B cell (primary cell): ENCODE results near the gene ADARB2. TPM values are rescaled to one million over a fixed set of nuclear protein-coding genes. Genes with fewer than 3 reads are reported as not detected.

Source experiments
- ATAC-seq: fragments of 200-7000 bp; cut with Tn5 transposase; one replicate; pipeline ENCODE4 v1.10.0; 2021; ENCODE audit warnings: low read depth, mild to moderate bottlenecking, moderate number of reproducible peaks, moderate library complexity
- CTCF ChIA-PET: fragments of 350-600 bp; sonication (Branson Sonifier 250); formaldehyde crosslinking; loops from one replicate; lab custom pipeline; 2021; ENCODE audit warnings: antibody characterized with exemption, inconsistent platforms; lab: Charles Lee
- POLR2A ChIA-PET: fragments of 350-600 bp; sonication (Branson Sonifier 250); formaldehyde crosslinking; loops from one replicate; lab custom pipeline; 2021; ENCODE audit warnings: antibody characterized with exemption; lab: Charles Lee
- DNase-seq: peaks from one replicate; pipeline ENCODE4 v3.0.0; 2013
- H2AFZ ChIP-seq: 2 replicates; pipeline ENCODE4 v1.6.1; 2012; ENCODE audit warnings: mild to moderate bottlenecking, low read depth, low read length; ENCODE audit not compliant: insufficient read depth, poor library complexity, severe bottlenecking
- H3K27ac ChIP-seq, 2 donors: 1 replicate in 1 of 2; 2 replicates in 1 of 2; pipeline ENCODE4 v1.5.1; 2012 to 2013; ENCODE audit warnings: low read length in 2 of 2, mild to moderate bottlenecking in 2 of 2, moderate library complexity in 1 of 2
- H3K27me3 ChIP-seq, 4 experiments: fragments of 200-600 bp in 1 of 4; sonication (generic) in 1 of 4; replicated peaks in 1 of 4; 1 replicate in 2 of 4; 2 replicates in 2 of 4; pipeline versions ENCODE4 v1.6.1 to v1.7.0; 2013 to 2016; ENCODE audit warnings: low read length in 3 of 4, mild to moderate bottlenecking in 2 of 4, mixed read lengths in 1 of 4, moderate library complexity in 1 of 4; ENCODE audit not compliant: insufficient read depth in 4 of 4, control insufficient read depth in 3 of 4; ENCODE audit errors: control extremely low read depth in 1 of 4
- H3K36me3 ChIP-seq, 2 experiments: replicated peaks in 1 of 2; 1 replicate in 1 of 2; 2 replicates in 1 of 2; pipeline versions ENCODE4 v1.6.1 to v1.7.1; 2013; ENCODE audit warnings: low read length in 1 of 2; ENCODE audit not compliant: insufficient read depth in 2 of 2, control insufficient read depth in 1 of 2; ENCODE audit errors: control extremely low read depth in 1 of 2, extremely low read depth in 1 of 2
- H3K4me1 ChIP-seq, 2 donors: fragments of 200-600 bp in 1 of 2; sonication (generic) in 1 of 2; 1 replicate in 1 of 2; 2 replicates in 1 of 2; pipeline versions ENCODE4 v1.5.1 to v1.6.1; 2013 to 2017; ENCODE audit warnings: low read length in 2 of 2; ENCODE audit not compliant: control insufficient read depth in 2 of 2, insufficient read depth in 2 of 2
- H3K4me2 ChIP-seq: replicated peaks from 2 replicates; pipeline ENCODE3; 2012; ENCODE audit warnings: mild to moderate bottlenecking, low read depth, low read length; ENCODE audit not compliant: poor library complexity, severe bottlenecking
- H3K4me3 ChIP-seq, 5 experiments: fragments of 200-600 bp in 1 of 5; sonication (generic) in 1 of 5; 1 replicate in 3 of 5; 2 replicates in 2 of 5; pipeline versions ENCODE4 v1.5.1 to v1.7.0; 2011 to 2016; ENCODE audit warnings: low read length in 4 of 5, mild to moderate bottlenecking in 4 of 5, low read depth in 2 of 5, control low read depth in 1 of 5, moderate library complexity in 1 of 5; ENCODE audit not compliant: insufficient read depth in 1 of 5; ENCODE audit errors: control extremely low read depth in 1 of 5, extremely low read depth in 1 of 5
- H3K79me2 ChIP-seq: fragments of 200-600 bp; sonication (generic); one replicate; pipeline ENCODE4 v1.6.0; 2016; ENCODE audit warnings: low read length; ENCODE audit not compliant: control insufficient read depth, insufficient read depth
- H3K9ac ChIP-seq: fragments of 200-600 bp; sonication (generic); 2 replicates; pipeline ENCODE4 v1.6.1; 2017; ENCODE audit warnings: mild to moderate bottlenecking, low read length, moderate library complexity
- H3K9me3 ChIP-seq, 3 donors: one replicate each; pipeline versions ENCODE4 v1.6.1 to v1.7.1; 2013; ENCODE audit warnings: low read length in 2 of 3; ENCODE audit not compliant: control insufficient read depth in 2 of 3, insufficient read depth in 1 of 3; ENCODE audit errors: control extremely low read depth in 1 of 3
- H4K20me1 ChIP-seq: 2 replicates; pipeline ENCODE4 v1.6.0; 2012; ENCODE audit warnings: mild to moderate bottlenecking, low read length; ENCODE audit not compliant: insufficient read depth, control insufficient read depth, poor library complexity, severe bottlenecking
- H3K27ac Mint-ChIP-seq: one replicate; pipeline ENCODE4 v1.8.0; 2021; ENCODE audit warnings: mixed read lengths
- H3K27me3 Mint-ChIP-seq: one replicate; pipeline ENCODE4 v1.8.0; 2021; ENCODE audit warnings: mixed read lengths
- H3K4me1 Mint-ChIP-seq: one replicate; pipeline ENCODE4 v1.8.0; 2021; ENCODE audit warnings: mixed read lengths
- H3K4me3 Mint-ChIP-seq: one replicate; pipeline ENCODE4 v1.8.0; 2021; ENCODE audit warnings: mixed read lengths
- H3K9me3 Mint-ChIP-seq: one replicate; pipeline ENCODE4 v1.8.0; 2022; ENCODE audit warnings: mixed read lengths; ENCODE audit not compliant: insufficient read depth
- EZH2 ChIP-seq: IDR thresholded peaks from 2 replicates; pipeline ENCODE4 v1.6.1; 2012; ENCODE audit warnings: borderline replicate concordance, low read depth, mild to moderate bottlenecking, moderate library complexity, low read length; ENCODE audit not compliant: insufficient read depth, poor library complexity, severe bottlenecking
- WGBS: methylation state at CpG from one replicate; pipeline ENCODE4 v1.1.5; 2013; ENCODE audit warnings: missing lambda C conversion rate; ENCODE audit not compliant: insufficient coverage; 5-methylcytosine and 5-hydroxymethylcytosine counted together
- intact Hi-C: fragments of 100-400 bp; cut with micrococcal nuclease; formaldehyde crosslinking; loops from one replicate; pipeline ENCODE4 v1.10.0; 2022
- polyA plus RNA-seq: library from polyadenylated mRNA; depleted of rRNA; stranded (reverse); fragments of >200 nt; gene quantifications from 2 replicates; pipeline ENCODE4 v1.2.3, GENCODE V29; 2012
- total RNA-seq, 2 donors: library from RNA; stranded (reverse); fragments of 120-200 nt in 1 of 2; gene quantifications; 1 replicate in 1 of 2; 2 replicates in 1 of 2; pipeline versions ENCODE4 v1.2.3 to v1.2.4, GENCODE V29; 2013 to 2022
- TF ChIP-seq, protein P1 (sequence below): fragments of 200-600 bp; IDR thresholded peaks from one replicate; pipeline ENCODE4 v1.8.0; 2022; ENCODE audit warnings: antibody characterized with exemption, mild to moderate bottlenecking

The ADARB2 gene
- total and polyA plus RNA-seq, 2 donors (not counting 1 experiment from before 2014, with no cell fraction given): 0.13 to 0.96 TPM

DNA sequence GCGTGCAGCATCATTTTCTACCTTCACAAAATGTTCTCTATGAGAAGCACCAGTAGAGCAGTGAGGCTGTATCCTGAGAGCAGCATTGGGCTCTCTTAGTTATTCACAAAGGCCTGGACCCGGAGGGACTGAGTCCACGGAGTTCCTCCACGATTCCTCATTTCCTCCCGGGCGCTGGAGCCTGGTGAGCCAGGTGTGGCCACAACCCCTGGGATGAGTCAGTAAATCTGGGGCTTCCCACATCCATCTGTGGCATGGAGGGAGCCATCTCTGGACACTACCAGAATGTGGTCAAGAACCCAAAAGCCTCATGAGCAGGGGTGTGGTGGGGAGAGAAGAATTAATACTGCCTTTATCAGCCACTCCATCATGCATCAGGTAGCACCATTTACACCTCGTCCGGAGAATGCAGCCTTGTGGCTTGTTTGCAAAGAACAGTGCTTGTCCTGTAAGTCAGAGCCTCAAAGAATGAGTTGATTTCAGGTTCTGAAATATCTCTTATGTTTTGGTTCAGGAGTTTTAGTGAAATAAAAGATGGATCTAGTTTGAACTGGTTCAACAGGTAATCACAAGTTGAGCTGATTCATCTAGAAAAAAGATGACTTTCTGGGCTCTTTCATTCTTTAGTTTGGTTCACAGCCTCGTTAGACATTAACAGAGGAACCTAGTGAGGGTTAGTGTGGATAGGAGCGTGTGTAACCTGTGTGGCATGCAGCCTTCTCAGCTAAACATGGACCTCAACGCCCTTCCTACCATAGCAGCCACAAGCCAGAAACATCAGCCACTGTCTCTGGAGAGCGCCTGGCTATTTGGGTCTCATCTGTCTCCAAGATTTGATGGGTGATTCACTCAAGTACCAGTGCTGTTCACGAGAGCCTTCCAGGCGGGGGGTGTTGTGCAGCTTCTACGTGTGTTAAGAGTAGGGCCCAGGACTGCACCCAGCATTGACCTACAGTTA lies 586.0 kb downstream of the ADARB2 start:
- WGBS: 80% methylated on average over 9 of the region's 15 CpGs
- TF ChIP-seq, protein P1, sequence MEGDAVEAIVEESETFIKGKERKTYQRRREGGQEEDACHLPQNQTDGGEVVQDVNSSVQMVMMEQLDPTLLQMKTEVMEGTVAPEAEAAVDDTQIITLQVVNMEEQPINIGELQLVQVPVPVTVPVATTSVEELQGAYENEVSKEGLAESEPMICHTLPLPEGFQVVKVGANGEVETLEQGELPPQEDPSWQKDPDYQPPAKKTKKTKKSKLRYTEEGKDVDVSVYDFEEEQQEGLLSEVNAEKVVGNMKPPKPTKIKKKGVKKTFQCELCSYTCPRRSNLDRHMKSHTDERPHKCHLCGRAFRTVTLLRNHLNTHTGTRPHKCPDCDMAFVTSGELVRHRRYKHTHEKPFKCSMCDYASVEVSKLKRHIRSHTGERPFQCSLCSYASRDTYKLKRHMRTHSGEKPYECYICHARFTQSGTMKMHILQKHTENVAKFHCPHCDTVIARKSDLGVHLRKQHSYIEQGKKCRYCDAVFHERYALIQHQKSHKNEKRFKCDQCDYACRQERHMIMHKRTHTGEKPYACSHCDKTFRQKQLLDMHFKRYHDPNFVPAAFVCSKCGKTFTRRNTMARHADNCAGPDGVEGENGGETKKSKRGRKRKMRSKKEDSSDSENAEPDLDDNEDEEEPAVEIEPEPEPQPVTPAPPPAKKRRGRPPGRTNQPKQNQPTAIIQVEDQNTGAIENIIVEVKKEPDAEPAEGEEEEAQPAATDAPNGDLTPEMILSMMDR: no peak
- TF ChIP-seq EZH2: no peak
- no peak overlapping the region for H2AFZ ChIP-seq

GRCh38 chr10:1150638-1150955 lies 586.7 kb downstream of the ADARB2 start:
- Mint-ChIP-seq H3K27me3 (peaks cover 26% of the 10 kb centered on the region), H3K27ac (no peak overlapping the region), H3K9me3 (peaks cover 7% of the 10 kb centered on the region), H3K4me3 (no peak overlapping the region), H3K4me1 (no peaks in the 10 kb centered on the region)
- Histone ChIP-seq H3K4me1 (no peaks in the 10 kb centered on the region), H3K4me2 (no peak overlapping the region), H3K4me3 (no peak overlapping the region), H3K9me3 (peaks cover 0 to 17% (median 14%) of the 10 kb centered on the region in 3 donors), H3K27me3 (no peaks in the 10 kb centered on the region), H3K9ac (no peak overlapping the region), H3K79me2 (no peaks in the 10 kb centered on the region), H2AFZ (no peak overlapping the region), H3K27ac (no peak overlapping the region), H3K36me3 (no peaks in the 10 kb centered on the region), H4K20me1 (no peaks in the 10 kb centered on the region)
- DNase-seq: no peak
- ChIA-PET POLR2A (no interaction called here), CTCF (no interaction called here)
- intact Hi-C loops: no loop called here
- 87% methylated on average over 13 of the region's 13 CpGs for WGBS
- TF ChIP-seq, protein P1: no peak
- no peak for TF ChIP-seq EZH2
- ATAC-seq: no peak

More for the DNA sequence above, 586.0 kb downstream of the ADARB2 start:
- no peak overlapping the region for H3K4me3 Mint-ChIP-seq
- peaks cover 4% of the 10 kb centered on the region for H3K9me3 Mint-ChIP-seq
- intact Hi-C loops: no loop called here
- Histone ChIP-seq H3K27me3 (no peaks in the 10 kb centered on the region), H3K4me1 (no peaks in the 10 kb centered on the region), H3K4me3 (no peak overlapping the region), H3K4me2 (no peak overlapping the region), H3K9ac (no peak overlapping the region), H3K79me2 (no peaks in the 10 kb centered on the region), H3K9me3 (peaks cover 0 to 15% (median 7%) of the 10 kb centered on the region in 3 donors), H4K20me1 (no peaks in the 10 kb centered on the region), H3K27ac (no peak overlapping the region), H3K36me3 (no peaks in the 10 kb centered on the region)
- no peaks in the 10 kb centered on the region for H3K4me1 Mint-ChIP-seq
- ChIA-PET CTCF (no interaction called here), POLR2A (no interaction called here)
- no peak for DNase-seq
- H3K27ac Mint-ChIP-seq: no peak overlapping the region
- H3K27me3 Mint-ChIP-seq: peaks cover 26% of the 10 kb centered on the region
- ATAC-seq: no peak
